ENCODE results near the gene IKZF3. TPM values are rescaled to one million over a fixed set of nuclear protein-coding genes. Genes with fewer than 3 reads are reported as not detected.

The IKZF3 gene
- polyA plus RNA-seq, 2 donors: 0.52 to 0.84 TPM

GRCh38 chr17:39755554-39756379 lies 108.3 kb downstream of the IKZF3 start:
- WGBS, 2 donors: 56 to 68% methylated on average over 18 of the region's 18 CpGs
- H3K4me1 ChIP-seq (ENCODE audit: control insufficient read depth in 2 of 2, insufficient read depth in 2 of 2, low read length in 1 of 2): peaks cover 2 to 13% of the 10 kb centered on the region in 2 donors
- no peaks in the 10 kb centered on the region for H3K9me3 ChIP-seq (ENCODE audit: control insufficient read depth in 2 of 2, insufficient read depth in 1 of 2, low read depth in 1 of 2, low read length in 1 of 2)
- no peaks in the 10 kb centered on the region for H3K27me3 ChIP-seq (ENCODE audit: control insufficient read depth in 1 of 2, insufficient read depth in 2 of 2, low read length in 2 of 2)
- H3K36me3 ChIP-seq (ENCODE audit: control insufficient read depth in 2 of 2, insufficient read depth in 2 of 2, low read length in 1 of 2): no peaks in the 10 kb centered on the region
- peak overlapping the region; percentile 4 to 90 for H3K27ac ChIP-seq (ENCODE audit: low read depth in 2 of 2, low read length in 1 of 2)
- no peak overlapping the region for H3K4me3 ChIP-seq (ENCODE audit: low read depth in 1 of 2, low read length in 2 of 2)

GRCh38 chr17:39754958-39755553 lies 109.1 kb downstream of the IKZF3 start:
- Histone ChIP-seq H3K4me1 (ENCODE audit: control insufficient read depth in 2 of 2, insufficient read depth in 2 of 2, low read length in 1 of 2) (peaks cover 2 to 17% of the 10 kb centered on the region in 2 donors), H3K36me3 (ENCODE audit: control insufficient read depth in 2 of 2, insufficient read depth in 2 of 2, low read length in 1 of 2) (no peaks in the 10 kb centered on the region), H3K9me3 (ENCODE audit: control insufficient read depth in 2 of 2, insufficient read depth in 1 of 2, low read depth in 1 of 2, low read length in 1 of 2) (no peaks in the 10 kb centered on the region), H3K27ac (ENCODE audit: low read depth in 2 of 2, low read length in 1 of 2) (peak overlapping the region; percentile 90 to 94), H3K4me3 (ENCODE audit: low read depth in 1 of 2, low read length in 2 of 2) (peak overlapping the region; percentile 52 to 69), H3K27me3 (ENCODE audit: control insufficient read depth in 1 of 2, insufficient read depth in 2 of 2, low read length in 2 of 2) (no peaks in the 10 kb centered on the region)
- 33 to 35% methylated on average over 21 of the region's 21 CpGs for WGBS, 2 donors

- Histone ChIP-seq H3K36me3 (ENCODE audit: control insufficient read depth in 2 of 2, insufficient read depth in 2 of 2, low read length in 1 of 2) (no peaks in the 10 kb centered on the region), H3K27me3 (ENCODE audit: control insufficient read depth in 1 of 2, insufficient read depth in 2 of 2, low read length in 2 of 2) (no peaks in the 10 kb centered on the region), H3K4me1 (ENCODE audit: control insufficient read depth in 2 of 2, insufficient read depth in 2 of 2, low read length in 1 of 2) (peaks cover 2 to 19% of the 10 kb centered on the region in 2 donors), H3K4me3 (ENCODE audit: low read depth in 1 of 2, low read length in 2 of 2) (peak overlapping the region; percentile 52 to 69), H3K9me3 (ENCODE audit: control insufficient read depth in 2 of 2, insufficient read depth in 1 of 2, low read depth in 1 of 2, low read length in 1 of 2) (no peaks in the 10 kb centered on the region), H3K27ac (ENCODE audit: low read depth in 2 of 2, low read length in 1 of 2) (peak overlapping the region; percentile 90 to 94)
- 0 to 1% methylated on average over 73 to 91 of the region's 91 CpGs for whole genome bisulfite sequencing, 2 donors
Observed at GRCh38 chr17:39754161-39754957, 109.8 kb downstream of the IKZF3 start.

GRCh38 chr17:39753514-39754160 lies 110.5 kb downstream of the IKZF3 start:
- peak overlapping the region; percentile 90 to 94 for H3K27ac ChIP-seq (ENCODE audit: low read depth in 2 of 2, low read length in 1 of 2)
- no peaks in the 10 kb centered on the region for H3K27me3 ChIP-seq (ENCODE audit: control insufficient read depth in 1 of 2, insufficient read depth in 2 of 2, low read length in 2 of 2)
- peak overlapping the region; percentile 52 to 69 for H3K4me3 ChIP-seq (ENCODE audit: low read depth in 1 of 2, low read length in 2 of 2)
- no peaks in the 10 kb centered on the region for H3K36me3 ChIP-seq (ENCODE audit: control insufficient read depth in 2 of 2, insufficient read depth in 2 of 2, low read length in 1 of 2)
- WGBS, 2 donors: 6 to 7% methylated on average over 55 of the region's 55 CpGs
- H3K9me3 ChIP-seq (ENCODE audit: control insufficient read depth in 2 of 2, insufficient read depth in 1 of 2, low read depth in 1 of 2, low read length in 1 of 2): no peaks in the 10 kb centered on the region
- peaks cover 2 to 19% of the 10 kb centered on the region in 2 donors for H3K4me1 ChIP-seq (ENCODE audit: control insufficient read depth in 2 of 2, insufficient read depth in 2 of 2, low read length in 1 of 2)

GRCh38 chr17:39752241-39752881 lies 111.8 kb downstream of the IKZF3 start:
- Histone ChIP-seq H3K27ac (ENCODE audit: low read depth in 2 of 2, low read length in 1 of 2) (no peak overlapping the region), H3K36me3 (ENCODE audit: control insufficient read depth in 2 of 2, insufficient read depth in 2 of 2, low read length in 1 of 2) (peaks cover 0 to 6% of the 10 kb centered on the region in 2 donors), H3K9me3 (ENCODE audit: control insufficient read depth in 2 of 2, insufficient read depth in 1 of 2, low read depth in 1 of 2, low read length in 1 of 2) (no peaks in the 10 kb centered on the region), H3K4me3 (ENCODE audit: low read depth in 1 of 2, low read length in 2 of 2) (no peak overlapping the region), H3K27me3 (ENCODE audit: control insufficient read depth in 1 of 2, insufficient read depth in 2 of 2, low read length in 2 of 2) (no peaks in the 10 kb centered on the region), H3K4me1 (ENCODE audit: control insufficient read depth in 2 of 2, insufficient read depth in 2 of 2, low read length in 1 of 2) (peaks cover 2 to 19% of the 10 kb centered on the region in 2 donors)
- 84 to 85% methylated on average over 13 of the region's 13 CpGs for WGBS, 2 donors

GRCh38 chr17:39751637-39752036 lies 112.5 kb downstream of the IKZF3 start:
- Histone ChIP-seq H3K27me3 (ENCODE audit: control insufficient read depth in 1 of 2, insufficient read depth in 2 of 2, low read length in 2 of 2) (no peaks in the 10 kb centered on the region), H3K9me3 (ENCODE audit: control insufficient read depth in 2 of 2, insufficient read depth in 1 of 2, low read depth in 1 of 2, low read length in 1 of 2) (no peaks in the 10 kb centered on the region), H3K27ac (ENCODE audit: low read depth in 2 of 2, low read length in 1 of 2) (no peak overlapping the region), H3K36me3 (ENCODE audit: control insufficient read depth in 2 of 2, insufficient read depth in 2 of 2, low read length in 1 of 2) (peaks cover 0 to 8% of the 10 kb centered on the region in 2 donors), H3K4me3 (ENCODE audit: low read depth in 1 of 2, low read length in 2 of 2) (no peak overlapping the region), H3K4me1 (ENCODE audit: control insufficient read depth in 2 of 2, insufficient read depth in 2 of 2, low read length in 1 of 2) (peaks cover 2 to 19% of the 10 kb centered on the region in 2 donors)
- 39 to 51% methylated on average over 10 of the region's 10 CpGs for WGBS, 2 donors

- 56 to 58% methylated on average over 5 of the region's 5 CpGs for WGBS, 2 donors
- Histone ChIP-seq H3K4me3 (ENCODE audit: low read depth in 1 of 2, low read length in 2 of 2) (no peak overlapping the region), H3K27ac (ENCODE audit: low read depth in 2 of 2, low read length in 1 of 2) (no peak overlapping the region), H3K27me3 (ENCODE audit: control insufficient read depth in 1 of 2, insufficient read depth in 2 of 2, low read length in 2 of 2) (no peaks in the 10 kb centered on the region), H3K9me3 (ENCODE audit: control insufficient read depth in 2 of 2, insufficient read depth in 1 of 2, low read depth in 1 of 2, low read length in 1 of 2) (no peaks in the 10 kb centered on the region), H3K4me1 (ENCODE audit: control insufficient read depth in 2 of 2, insufficient read depth in 2 of 2, low read length in 1 of 2) (peaks cover 2 to 19% of the 10 kb centered on the region in 2 donors), H3K36me3 (ENCODE audit: control insufficient read depth in 2 of 2, insufficient read depth in 2 of 2, low read length in 1 of 2) (peaks cover 0 to 12% of the 10 kb centered on the region in 2 donors)
Observed at GRCh38 chr17:39751016-39751543, 113.0 kb downstream of the IKZF3 start.

GRCh38 chr17:39750131-39751015 lies 113.7 kb downstream of the IKZF3 start:
- Histone ChIP-seq H3K4me1 (ENCODE audit: control insufficient read depth in 2 of 2, insufficient read depth in 2 of 2, low read length in 1 of 2) (peaks cover 2 to 17% of the 10 kb centered on the region in 2 donors), H3K36me3 (ENCODE audit: control insufficient read depth in 2 of 2, insufficient read depth in 2 of 2, low read length in 1 of 2) (peaks cover 0 to 19% of the 10 kb centered on the region in 2 donors), H3K4me3 (ENCODE audit: low read depth in 1 of 2, low read length in 2 of 2) (no peak overlapping the region), H3K9me3 (ENCODE audit: control insufficient read depth in 2 of 2, insufficient read depth in 1 of 2, low read depth in 1 of 2, low read length in 1 of 2) (no peaks in the 10 kb centered on the region), H3K27ac (ENCODE audit: low read depth in 2 of 2, low read length in 1 of 2) (peak overlapping the region; percentile 16 to 28), H3K27me3 (ENCODE audit: control insufficient read depth in 1 of 2, insufficient read depth in 2 of 2, low read length in 2 of 2) (no peaks in the 10 kb centered on the region)
- 52 to 53% methylated on average over 9 of the region's 9 CpGs for WGBS, 2 donors

Measured in esophagus (tissue), 2 donors.